COR-L47 (cell line): ENCODE results near the gene SLC6A11.

ENCODE experiments used
- DNase-seq: peaks from one replicate; lab custom pipeline; 2025; lab: John Stamatoyannopoulos, UW

SLC6A11 gene

GRCh38 chr3:10841100-10841499 lies 25.1 kb downstream of the SLC6A11 start:
- DNase-seq, result no peak

- DNase-seq, result no peak
These were observed 27.4 kb downstream of the SLC6A11 start for GRCh38 chr3:10843378-10843777.

- no peak for DNase-seq
These were observed 29.2 kb downstream of the SLC6A11 start for GRCh38 chr3:10845001-10845761.

GRCh38 chr3:10845839-10846656 lies 30.0 kb downstream of the SLC6A11 start:
- no peak for DNase-seq

GRCh38 chr3:10846657-10846975 lies 30.6 kb downstream of the SLC6A11 start:
- no peak for DNase-seq

GRCh38 chr3:10848261-10848660 lies 32.2 kb downstream of the SLC6A11 start:
- DNase-seq, result no peak

- no peak for DNase-seq
These were observed 36.2 kb downstream of the SLC6A11 start for GRCh38 chr3:10852066-10852808.

GRCh38 chr3:10855083-10855870 lies 39.2 kb downstream of the SLC6A11 start:
- no peak for DNase-seq

GRCh38 chr3:10855871-10856662 lies 40.0 kb downstream of the SLC6A11 start:
- DNase-seq, result no peak

GRCh38 chr3:10857235-10857634 lies 41.2 kb downstream of the SLC6A11 start:
- DNase-seq, result no peak

GRCh38 chr3:10858091-10858490 lies 42.1 kb downstream of the SLC6A11 start:
- DNase-seq, result no peak

GRCh38 chr3:10867384-10867783 lies 51.4 kb downstream of the SLC6A11 start:
- no peak for DNase-seq

GRCh38 chr3:10869460-10869859 lies 53.4 kb downstream of the SLC6A11 start:
- DNase-seq, result no peak

GRCh38 chr3:10870296-10870695 lies 54.3 kb downstream of the SLC6A11 start:
- DNase-seq, result no peak

GRCh38 chr3:10873415-10873814 lies 57.4 kb downstream of the SLC6A11 start:
- no peak for DNase-seq

- DNase-seq, result no peak
These were observed 59.9 kb downstream of the SLC6A11 start for GRCh38 chr3:10875914-10876313.

GRCh38 chr3:10876661-10877060 lies 60.6 kb downstream of the SLC6A11 start:
- no peak for DNase-seq

GRCh38 chr3:10882851-10883250 lies 66.8 kb downstream of the SLC6A11 start:
- no peak for DNase-seq

GRCh38 chr3:10883478-10884234 lies 67.6 kb downstream of the SLC6A11 start:
- no peak for DNase-seq

GRCh38 chr3:10887015-10887414 lies 71.0 kb downstream of the SLC6A11 start:
- DNase-seq, result no peak
